Mononuclear cell (primary cell): Measurements from ENCODE around the gene PIK3R1. TPM values are rescaled to one million over a fixed set of nuclear protein-coding genes. Genes with fewer than 3 reads are reported as not detected.

Experiments
- H3K27me3 ChIP-seq: 2 replicates; pipeline ENCODE4 v1.6.0; 2011; ENCODE audit warnings: low read length, control low read depth; ENCODE audit not compliant: insufficient read depth
- H3K4me1 ChIP-seq: 2 replicates; pipeline ENCODE4 v1.5.1; 2011; ENCODE audit warnings: mild to moderate bottlenecking, low read length, control low read depth; ENCODE audit not compliant: insufficient read depth
- H3K4me3 ChIP-seq: 2 replicates; pipeline ENCODE4 v1.5.1; 2011; ENCODE audit warnings: mild to moderate bottlenecking, low read length, moderate library complexity
- H3K9me3 ChIP-seq: 2 replicates; pipeline ENCODE4 v1.5.1; 2011; ENCODE audit warnings: low read depth, mild to moderate bottlenecking, control low read depth, low read length
- total RNA-seq: library from RNA; depleted of rRNA; stranded (reverse); fragments of >200 nt; gene quantifications from one replicate; pipeline ENCODE4 v1.2.3, GENCODE V29; 2012

PIK3R1 gene
- total RNA-seq, 1 donor, result 742 TPM

DNA sequence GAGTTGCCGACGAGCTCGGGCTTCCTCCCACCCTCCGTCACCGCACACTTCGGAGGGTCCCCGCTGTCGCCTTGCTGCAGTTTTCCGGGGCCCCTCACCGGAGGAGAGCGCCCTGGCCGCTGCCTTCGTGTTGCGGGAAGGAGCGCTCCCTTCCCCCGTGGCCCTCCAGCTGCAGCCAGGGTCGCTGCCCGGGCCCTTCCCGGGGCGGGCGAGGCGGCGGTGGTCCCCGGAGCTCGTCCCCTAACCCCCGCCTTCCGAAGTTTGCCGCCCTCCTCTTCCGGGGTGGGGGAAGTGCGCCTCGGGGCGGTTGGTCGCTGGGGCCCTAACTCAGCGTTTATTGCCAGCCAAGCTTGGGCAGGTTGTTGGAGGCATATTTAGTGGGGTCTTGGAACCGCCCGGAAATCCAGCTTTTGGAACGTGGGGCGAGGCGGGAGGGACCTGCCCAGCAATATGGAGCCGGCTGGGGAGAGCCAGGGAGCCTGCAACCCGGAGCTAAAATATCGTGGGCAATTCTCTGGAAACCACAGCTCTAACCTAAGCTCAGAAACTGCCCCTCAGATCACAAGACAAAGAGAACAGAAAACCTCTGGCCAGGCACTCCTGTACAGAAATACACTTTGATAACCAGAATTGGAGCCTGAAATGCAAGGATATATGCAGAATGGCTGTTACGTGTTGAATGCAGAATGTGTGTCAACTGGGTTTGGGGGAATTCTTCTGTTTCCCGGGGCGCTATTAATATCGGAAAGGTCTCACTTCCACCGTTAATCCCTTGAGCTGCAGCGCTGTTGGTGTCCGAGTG, 890 bp downstream of the PIK3R1 start:
- H3K4me3 ChIP-seq, result peak overlapping the region; percentile 82
- H3K9me3 ChIP-seq, result no peaks in the 10 kb centered on the region
- H3K4me1 ChIP-seq, result peaks cover 30% of the 10 kb centered on the region
- no peaks in the 10 kb centered on the region for H3K27me3 ChIP-seq

DNA sequence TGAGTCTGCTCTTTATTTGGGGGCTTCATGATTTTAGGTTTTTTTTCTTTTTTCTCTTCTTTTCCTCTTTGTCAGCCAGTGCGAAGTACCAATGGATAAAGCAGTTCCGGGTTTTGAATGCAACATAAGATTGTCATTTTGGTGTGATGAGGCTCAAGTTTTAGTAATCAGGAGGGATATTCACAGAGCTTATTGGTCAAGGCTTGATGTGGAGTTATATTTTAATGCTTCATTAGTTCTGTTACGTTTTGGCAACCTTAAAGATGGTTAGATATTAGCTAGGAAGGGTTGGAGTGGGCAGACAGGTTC, 1.4 kb downstream of the PIK3R1 start:
- peaks cover 30% of the 10 kb centered on the region for H3K4me1 ChIP-seq

GRCh38 chr5:68217528-68217927, 2.0 kb downstream of the PIK3R1 start:
- H3K4me3 ChIP-seq, result peak overlapping the region; percentile 82
- H3K9me3 ChIP-seq, result no peaks in the 10 kb centered on the region
- H3K4me1 ChIP-seq, result peaks cover 35% of the 10 kb centered on the region

More for the DNA sequence above, 1.4 kb downstream of the PIK3R1 start:
- no peaks in the 10 kb centered on the region for H3K9me3 ChIP-seq
- H3K27me3 ChIP-seq, result no peaks in the 10 kb centered on the region
- H3K4me3 ChIP-seq, result peak overlapping the region; percentile 82

GRCh38 chr5:68219161-68219816, 3.7 kb downstream of the PIK3R1 start:
- Histone ChIP-seq H3K27me3 (no peaks in the 10 kb centered on the region), H3K4me3 (no peak overlapping the region), H3K9me3 (no peaks in the 10 kb centered on the region), H3K4me1 (peaks cover 47% of the 10 kb centered on the region)

More at GRCh38 chr5:68217528-68217927, 2.0 kb downstream of the PIK3R1 start:
- H3K27me3 ChIP-seq, result no peaks in the 10 kb centered on the region

GRCh38 chr5:68220260-68220659, 4.7 kb downstream of the PIK3R1 start:
- H3K9me3 ChIP-seq, result no peaks in the 10 kb centered on the region
- H3K4me3 ChIP-seq, result no peak overlapping the region
- no peaks in the 10 kb centered on the region for H3K27me3 ChIP-seq
- peaks cover 53% of the 10 kb centered on the region for H3K4me1 ChIP-seq

DNA sequence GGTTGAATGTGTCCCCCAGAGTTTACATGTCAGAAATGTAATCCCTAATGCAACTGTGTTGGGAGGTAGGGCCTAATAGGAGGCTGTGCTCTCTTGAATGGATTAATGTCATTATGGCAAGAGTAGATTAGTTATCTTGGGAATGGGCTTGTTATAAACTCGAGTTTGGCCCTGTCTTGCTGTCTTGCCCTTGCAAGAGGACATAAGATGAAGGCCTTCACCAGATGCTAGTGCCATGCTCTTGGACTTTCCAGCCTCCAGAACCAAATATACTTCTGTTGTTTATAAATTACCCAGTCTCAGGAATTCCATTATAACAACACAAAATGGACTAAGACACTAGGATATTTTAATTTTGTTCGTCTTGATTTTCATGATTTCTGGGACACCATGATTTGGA, 5.4 kb downstream of the PIK3R1 start:
- Histone ChIP-seq H3K9me3 (no peaks in the 10 kb centered on the region), H3K4me3 (no peak overlapping the region), H3K4me1 (peaks cover 59% of the 10 kb centered on the region), H3K27me3 (no peaks in the 10 kb centered on the region)

DNA sequence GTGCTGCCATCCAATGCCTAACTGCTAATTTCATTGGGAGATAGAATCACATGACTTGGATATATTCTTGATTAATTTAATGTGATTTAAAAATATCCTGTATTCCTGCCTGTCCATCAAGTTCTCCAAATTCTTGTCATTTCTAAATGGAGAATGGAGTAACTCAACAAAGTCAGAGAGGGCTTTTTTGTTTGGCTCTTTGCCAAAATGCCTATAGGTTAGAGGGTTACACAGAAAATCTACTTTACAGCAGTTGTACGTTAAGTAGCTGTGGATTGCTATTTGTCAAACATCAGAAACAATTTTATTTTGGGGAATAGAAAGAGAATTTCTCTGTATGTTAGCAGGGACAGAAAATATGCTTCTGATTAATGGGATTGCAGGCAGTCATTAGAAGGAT, 5.9 kb downstream of the PIK3R1 start:
- H3K27me3 ChIP-seq, result no peaks in the 10 kb centered on the region
- no peak overlapping the region for H3K4me3 ChIP-seq
- peaks cover 65% of the 10 kb centered on the region for H3K4me1 ChIP-seq
- no peaks in the 10 kb centered on the region for H3K9me3 ChIP-seq

DNA sequence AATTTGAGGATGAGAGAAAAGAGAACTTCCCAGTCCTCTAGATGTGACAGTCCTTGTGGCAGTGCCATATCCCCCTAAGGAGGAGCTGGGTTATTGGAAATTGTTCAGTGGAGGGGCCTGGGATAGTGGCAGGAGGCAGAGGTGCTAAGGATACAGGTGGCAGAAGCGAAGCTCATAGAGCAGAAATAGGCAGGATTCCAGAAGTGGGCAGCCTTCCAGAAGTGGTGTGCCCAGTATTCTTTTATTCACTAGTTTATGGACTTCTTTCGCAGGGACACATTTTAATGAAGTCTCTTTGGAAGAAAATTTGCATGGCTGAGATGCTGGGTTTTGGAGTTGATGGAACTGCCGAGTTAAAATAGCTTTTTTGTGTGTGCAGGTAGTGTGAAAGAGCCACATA, 6.8 kb downstream of the PIK3R1 start:
- no peaks in the 10 kb centered on the region for H3K9me3 ChIP-seq
- H3K4me3 ChIP-seq, result no peak overlapping the region
- H3K27me3 ChIP-seq, result no peaks in the 10 kb centered on the region
- peaks cover 66% of the 10 kb centered on the region for H3K4me1 ChIP-seq

- H3K4me1 ChIP-seq, result peaks cover 65% of the 10 kb centered on the region
- H3K4me3 ChIP-seq, result no peak overlapping the region
- no peaks in the 10 kb centered on the region for H3K9me3 ChIP-seq
- H3K27me3 ChIP-seq, result no peaks in the 10 kb centered on the region
These were observed 7.3 kb downstream of the PIK3R1 start for GRCh38 chr5:68222824-68223354.

DNA sequence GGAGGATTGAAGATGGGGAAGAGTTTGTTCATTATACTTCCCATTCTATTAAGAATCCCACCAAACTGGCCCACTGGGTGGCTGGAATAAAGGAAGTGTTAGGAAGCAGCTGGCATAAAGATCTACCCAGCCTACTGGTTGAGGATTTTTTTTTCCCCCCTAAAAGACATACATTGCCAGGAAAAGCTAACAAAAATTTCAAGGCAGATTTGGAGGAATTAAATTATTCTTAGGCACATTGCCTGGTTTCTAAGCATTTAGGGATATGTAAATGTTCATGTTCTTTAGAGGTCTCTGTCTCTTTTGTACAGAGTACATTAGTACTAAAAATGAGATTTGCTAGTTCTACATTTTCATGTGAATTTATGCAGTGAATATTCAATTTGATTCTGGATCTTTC, 8.3 kb downstream of the PIK3R1 start:
- H3K4me3 ChIP-seq, result no peak overlapping the region
- no peaks in the 10 kb centered on the region for H3K27me3 ChIP-seq
- H3K4me1 ChIP-seq, result peaks cover 59% of the 10 kb centered on the region
- no peaks in the 10 kb centered on the region for H3K9me3 ChIP-seq

DNA sequence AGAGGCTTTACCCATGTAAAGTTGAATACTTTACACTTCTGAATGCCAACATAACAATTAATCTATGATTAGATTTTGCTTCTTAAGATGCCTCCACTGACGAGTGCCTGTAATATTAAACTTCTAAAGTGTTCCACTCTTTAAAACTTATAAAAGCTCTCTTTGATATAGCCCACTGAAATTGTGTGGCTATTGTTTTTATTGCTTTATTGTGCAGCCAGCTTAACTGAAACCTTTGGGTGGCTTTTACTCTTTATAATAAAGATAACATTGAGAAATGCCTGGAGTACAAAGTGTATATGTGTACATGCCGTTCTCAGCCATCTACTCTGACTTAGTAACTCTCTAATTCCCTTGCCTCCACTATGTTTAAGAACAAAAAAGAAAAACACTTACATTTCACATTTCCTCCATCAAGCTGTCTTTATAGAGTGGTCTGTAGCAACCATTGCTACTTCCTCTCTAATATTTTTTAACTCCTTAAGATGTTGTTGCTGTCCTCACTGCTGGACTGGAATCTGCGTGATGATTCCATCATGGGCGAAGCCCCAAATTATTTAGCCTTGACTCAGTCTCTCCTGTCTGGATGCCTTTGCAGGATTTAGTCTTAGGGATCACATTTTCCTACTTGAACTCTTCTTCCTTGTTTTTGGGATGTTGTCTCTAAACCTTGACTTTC, 9.1 kb downstream of the PIK3R1 start:
- Histone ChIP-seq H3K4me1 (peaks cover 58% of the 10 kb centered on the region), H3K4me3 (no peak overlapping the region), H3K27me3 (no peaks in the 10 kb centered on the region), H3K9me3 (no peaks in the 10 kb centered on the region)

DNA sequence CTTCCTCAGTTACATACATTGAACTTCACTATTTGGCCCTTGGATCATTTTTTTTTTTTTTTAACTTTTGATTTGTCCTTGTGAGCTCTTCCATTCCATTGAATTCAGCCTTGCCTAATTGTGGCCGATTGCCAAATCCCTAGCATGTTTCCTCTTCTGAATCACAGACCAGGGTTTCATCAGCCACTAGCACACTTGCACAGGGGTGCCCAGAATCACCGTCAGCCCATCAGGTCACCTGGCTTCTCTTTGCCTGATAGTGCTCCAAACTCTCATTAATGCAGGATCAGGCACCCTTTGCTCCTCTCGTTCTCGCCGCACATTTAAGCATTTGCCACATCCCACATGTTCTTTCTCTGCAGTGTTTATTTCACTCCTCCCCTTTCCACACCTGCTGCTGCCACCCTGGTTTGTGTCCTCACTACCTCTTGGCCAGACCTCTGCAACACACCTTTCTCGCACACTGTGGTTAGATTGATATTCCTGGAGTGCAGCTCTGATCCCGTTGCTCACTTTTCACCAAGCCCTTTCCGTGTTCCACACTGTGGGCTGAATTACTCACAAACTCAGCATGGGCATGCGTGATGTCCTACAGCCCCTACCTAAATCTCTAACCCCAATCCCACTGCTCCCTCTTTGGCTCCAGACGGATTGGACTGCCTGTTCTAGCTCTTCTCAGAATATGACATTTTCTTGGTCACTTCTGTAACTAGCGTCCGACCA, 9.8 kb downstream of the PIK3R1 start:
- Histone ChIP-seq H3K9me3 (no peaks in the 10 kb centered on the region), H3K4me3 (no peak overlapping the region), H3K27me3 (no peaks in the 10 kb centered on the region), H3K4me1 (peaks cover 60% of the 10 kb centered on the region)

DNA sequence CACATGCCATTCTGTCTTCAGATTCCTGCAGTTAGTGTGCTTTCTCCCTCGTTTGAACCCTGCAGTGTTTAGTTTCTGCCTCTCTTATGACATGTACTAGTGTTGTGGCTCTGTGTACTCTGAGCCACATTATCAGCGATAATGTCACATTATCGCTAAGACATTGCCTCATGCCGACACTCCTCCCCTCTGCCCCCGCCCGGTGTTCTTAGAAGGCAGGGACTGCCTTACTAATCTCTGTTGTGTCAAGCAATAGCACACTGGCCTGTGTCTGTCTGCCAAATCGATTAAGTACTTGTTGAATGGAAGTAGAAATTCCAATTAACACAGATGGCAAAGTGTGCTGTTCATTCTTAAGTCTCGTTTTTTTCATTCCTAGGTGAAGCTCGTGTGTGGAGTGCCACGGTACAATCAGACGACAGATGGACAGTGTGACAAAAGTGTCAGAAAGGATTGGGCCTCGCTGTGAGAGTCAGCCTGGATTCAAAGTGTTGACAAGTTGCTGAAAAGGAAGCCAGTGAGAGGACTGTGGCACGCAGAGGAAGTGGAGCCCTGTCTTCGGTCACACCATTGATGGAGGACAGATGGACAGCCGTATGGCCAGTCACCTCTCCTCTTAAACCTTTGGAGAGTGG, 10.5 kb downstream of the PIK3R1 start:
- H3K4me1 ChIP-seq, result peaks cover 67% of the 10 kb centered on the region
- no peaks in the 10 kb centered on the region for H3K9me3 ChIP-seq
- no peak overlapping the region for H3K4me3 ChIP-seq
- no peaks in the 10 kb centered on the region for H3K27me3 ChIP-seq

DNA sequence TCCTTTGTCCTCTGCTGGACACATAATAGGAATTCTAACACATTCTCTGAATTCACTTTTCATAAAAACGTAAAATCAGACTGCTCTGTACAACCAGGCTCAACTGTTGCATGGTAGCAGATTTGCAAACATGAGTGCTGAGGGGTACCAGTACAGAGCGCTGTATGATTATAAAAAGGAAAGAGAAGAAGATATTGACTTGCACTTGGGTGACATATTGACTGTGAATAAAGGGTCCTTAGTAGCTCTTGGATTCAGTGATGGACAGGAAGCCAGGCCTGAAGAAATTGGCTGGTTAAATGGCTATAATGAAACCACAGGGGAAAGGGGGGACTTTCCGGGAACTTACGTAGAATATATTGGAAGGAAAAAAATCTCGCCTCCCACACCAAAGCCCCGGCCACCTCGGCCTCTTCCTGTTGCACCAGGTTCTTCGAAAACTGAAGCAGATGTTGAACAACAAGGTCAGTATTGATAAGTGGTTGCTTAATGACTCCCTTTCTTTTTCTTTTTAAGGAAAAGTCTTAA, 11.1 kb downstream of the PIK3R1 start:
- Histone ChIP-seq H3K4me1 (peaks cover 73% of the 10 kb centered on the region), H3K27me3 (no peaks in the 10 kb centered on the region), H3K4me3 (no peak overlapping the region), H3K9me3 (no peaks in the 10 kb centered on the region)
